GM12878 (cell line): Measurements from ENCODE around the gene GABBR1.

Experiments
- CHD1 ChIP-seq: IDR thresholded peaks from 2 replicates; pipeline ENCODE4 v1.6.1; 2012; ENCODE audit warnings: low read depth, low read length, improper control_type of control experiment
- LARP7 ChIP-seq: fragments of 450-650 bp; IDR thresholded peaks from 2 replicates; pipeline ENCODE4 v1.6.1; 2017; ENCODE audit warnings: mild to moderate bottlenecking

DNA sequence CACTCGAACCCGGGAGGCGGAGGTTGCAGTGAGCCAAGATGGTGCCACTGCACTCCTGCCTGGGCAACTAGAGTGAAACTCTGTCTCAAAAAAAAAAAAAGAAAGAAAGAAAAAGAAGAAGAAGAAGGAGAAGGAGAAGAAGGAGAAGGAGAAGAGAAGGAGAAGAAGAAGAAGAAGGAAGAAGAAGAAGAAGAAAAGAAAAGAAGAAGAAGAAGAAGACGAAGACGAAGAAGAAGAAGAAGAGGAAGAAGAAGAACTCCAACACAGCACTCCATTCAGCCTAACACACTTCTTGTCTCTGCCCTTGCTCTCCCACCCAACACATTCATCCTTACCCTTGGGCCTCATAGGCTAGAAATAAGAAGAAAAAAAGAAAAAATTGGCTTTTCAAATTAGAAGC is 41.0 kb upstream of the GABBR1 start:
- no peak for TF ChIP-seq LARP7
- TF ChIP-seq CHD1 = no peak
